Heart left ventricle (tissue), 16 donors: Measurements from ENCODE around the gene RNU5D-1. TPM values are rescaled to one million over a fixed set of nuclear protein-coding genes. Genes with fewer than 3 reads are reported as not detected.

Experiments used
- ATAC-seq, 4 donors: fragments of 200-7000 bp; cut with Tn5 transposase; one replicate each; pipeline ENCODE4 v1.9.1; 2020 to 2022; ENCODE audit warnings: moderate library complexity in 4 of 4, mild to moderate bottlenecking in 3 of 4, moderate number of reproducible peaks in 1 of 4
- DNase-seq, 5 donors: peaks; one replicate each; pipeline ENCODE4 v3.0.0-alpha.2; 2020
- H3K27ac ChIP-seq, 12 donors: fragments of 200-600 bp; sonication (generic) in 4 of 12; one replicate each; pipeline versions ENCODE4 v1.5.0 to v1.8.0; 2016 to 2022; ENCODE audit warnings: mild to moderate bottlenecking in 2 of 12
- H3K27me3 ChIP-seq, 9 donors: fragments of 200-600 bp; sonication (generic) in 2 of 9; one replicate each; pipeline versions ENCODE4 v1.5.1 to v1.8.0; 2016 to 2022; ENCODE audit warnings: mild to moderate bottlenecking in 3 of 9
- H3K36me3 ChIP-seq, 9 donors: fragments of 200-600 bp; sonication (generic) in 2 of 9; one replicate each; pipeline versions ENCODE4 v1.5.0 to v1.8.0; 2018 to 2022; ENCODE audit warnings: mild to moderate bottlenecking in 2 of 9
- H3K4me1 ChIP-seq, 12 donors: fragments of 200-600 bp; sonication (generic) in 4 of 12; one replicate each; pipeline versions ENCODE4 v1.5.0 to v1.8.0; 2016 to 2022; ENCODE audit warnings: mild to moderate bottlenecking in 3 of 12
- H3K4me3 ChIP-seq, 12 donors: fragments of 200-600 bp; sonication (generic) in 4 of 12; one replicate each; pipeline versions ENCODE4 v1.5.0 to v1.8.0; 2017 to 2022; ENCODE audit warnings: mild to moderate bottlenecking in 9 of 12, moderate library complexity in 4 of 12
- H3K9me3 ChIP-seq, 12 donors: fragments of 200-600 bp; sonication (generic) in 4 of 12; one replicate each; pipeline versions ENCODE4 v1.5.0 to v1.8.0; 2016 to 2022; ENCODE audit warnings: mild to moderate bottlenecking in 1 of 12
- CTCF ChIP-seq, 12 donors: fragments of 200-600 bp; sonication (generic) in 4 of 12; IDR thresholded peaks; one replicate each; pipeline versions ENCODE4 v1.5.0 to v1.8.0; 2018 to 2022; ENCODE audit warnings: antibody characterized with exemption in 12 of 12, mild to moderate bottlenecking in 5 of 12
- POLR2A ChIP-seq, 2 donors: fragments of 450-650 bp; IDR thresholded peaks; one replicate each; pipeline ENCODE4 v1.6.1; 2017; ENCODE audit warnings: antibody characterized with exemption in 2 of 2, mild to moderate bottlenecking in 2 of 2, moderate library complexity in 2 of 2
- WGBS, 4 donors: extraction: QIAGEN DNeasy Blood & Tissue Kit in 2 of 4; methylation state at CpG; one replicate each; pipeline versions ENCODE4 v1.1.5 to v1.1.7; 2013 to 2018; 5-methylcytosine and 5-hydroxymethylcytosine counted together
- intact Hi-C, 10 donors: fragments of 100-400 bp; cut with DNase I; formaldehyde crosslinking; loops; one replicate each; pipeline versions ENCODE4 v1.11.1 to v1.14.2; 2022
- polyA plus RNA-seq, 2 donors: library from polyadenylated mRNA; stranded (reverse); fragments of 200-250 nt; gene quantifications; one replicate each; pipeline ENCODE4 v1.2.3, GENCODE V29; 2013
- total RNA-seq, 9 donors: library from RNA; depleted of rRNA in 2 of 9; stranded (reverse); fragments of >200 nt in 2 of 9; fragmentation: NEBNext Ultra II Directional in 3 of 9; extraction: Animal tissue kit (Norgen Biotek cat#: 25700) in 3 of 9; gene quantifications; one replicate each; pipeline versions ENCODE4 v1.1.0 to v1.2.4, GENCODE V29; 2016 to 2023
- donor health status: ischemic (EF 13 %, LVEDD 7.1; RV severe dilation, severe dysfunction).
- donor health status: healthy with polysubstance abuse.
- donor health status: DM: no; HTN: yes; CAD: no.
- donor health status: DM: no; HTN: no; CAD: no.
- donor health status: ischemic (EF 25% LVEDD 6.9; RV normal size, moderate dysfunction).
- donor health status: ischemic (EF 25% LVEDD 5.7; RV mildly dilated, moderate dysfunction).
- donor health status: healthy.
- donor health status: DM: yes; HTN: yes; CAD: no.
- donor health status: ischemic (EF 35%, LVEDD 5.7; RV mildly dilated, moderate dysfunction).
- donor health status: nonischemic (EF 11% LVEDD 7.7; RV severe dilation, severe dysfunction).
- donor health status: DM: yes; HTN: yes; CAD: no.
- donor health status: PGD.
- donor health status: ischemic (EF 29% LVEDD 5.4; RV normal size, mild dysfunction).
- donor health status: nonischemic (EF 23%, LVEDD 6.1; RV moderate dilation, normal function).

The RNU5D-1 gene
- total and polyA plus RNA-seq, 11 donors, result not detected

- intact Hi-C loops, result no loop called here
- DNase-seq, result peak in 1 of 5 donors; percentile 63
- Histone ChIP-seq H3K4me1 (peaks cover 0 to 44% (median 0%) of the 10 kb centered on the region in 12 donors), H3K9me3 (no peaks in the 10 kb centered on the region), H3K36me3 (no peaks in the 10 kb centered on the region), H3K4me3 (peak overlapping the region in 1 of 12 donors; percentile 35), H3K27ac (peak overlapping the region in 1 of 12 donors; percentile 51), H3K27me3 (peaks cover 0 to 20% (median 0%) of the 10 kb centered on the region in 9 donors)
- no peak for ATAC-seq
- no peak for TF ChIP-seq CTCF (IDR thresholded peaks at IDR 0.05)
- no peak for TF ChIP-seq POLR2A (IDR thresholded peaks at IDR 0.05)
- 62 to 83% (median 72%) methylated on average over 24 to 64 of the region's 64 CpGs for WGBS, 4 donors
These were observed 6.5 kb downstream of the RNU5D-1 start for GRCh38 chr1:44724296-44724954.

DNA sequence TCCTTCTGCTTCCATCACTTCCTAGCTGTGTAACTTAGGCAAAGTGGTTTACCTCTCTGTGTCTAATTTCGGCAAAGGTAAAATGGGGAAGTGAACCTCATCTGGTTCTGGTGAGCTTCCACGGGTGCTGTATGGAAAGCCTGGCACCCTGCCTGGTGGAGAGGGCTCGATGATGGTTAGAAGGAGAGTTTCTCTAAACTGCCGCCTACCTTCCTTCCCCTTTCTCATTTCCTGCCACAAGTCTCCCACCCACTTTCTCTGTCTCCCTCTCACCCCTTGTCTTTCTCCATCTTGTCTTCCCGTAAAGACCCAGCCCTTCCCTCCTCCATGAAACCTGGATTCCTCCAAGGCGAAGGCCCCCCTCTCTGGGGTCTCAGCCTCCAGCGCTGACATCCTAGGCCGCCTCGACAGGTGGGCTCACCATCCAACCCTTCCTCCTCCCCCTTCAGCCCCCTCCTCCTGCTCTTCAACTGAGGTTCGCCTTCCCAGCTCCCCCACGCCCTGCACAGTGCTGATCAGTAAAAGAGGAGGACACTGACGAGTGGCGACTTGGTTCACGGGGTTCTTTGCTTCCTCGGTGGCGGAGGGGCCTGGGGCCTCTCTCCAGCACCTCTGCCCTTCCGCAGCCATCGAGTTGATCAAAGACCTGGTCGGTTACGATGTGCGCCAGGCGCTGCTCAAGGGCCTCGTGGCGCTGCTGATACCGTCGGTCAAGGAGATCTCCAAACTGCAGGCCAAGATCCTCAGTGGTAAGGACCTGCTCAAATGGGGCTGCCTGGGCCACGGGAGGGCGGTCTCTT is 7.3 kb downstream of the RNU5D-1 start:
- WGBS, 4 donors, result 75 to 77% (median 77%) methylated on average over 20 to 28 of the region's 28 CpGs
- Histone ChIP-seq H3K4me3 (peak overlapping the region in 1 of 12 donors; percentile 35), H3K36me3 (no peaks in the 10 kb centered on the region), H3K4me1 (peaks cover 0 to 38% (median 0%) of the 10 kb centered on the region in 12 donors), H3K27ac (peak overlapping the region in 1 of 12 donors; percentile 51), H3K9me3 (no peaks in the 10 kb centered on the region), H3K27me3 (peaks cover 0 to 20% (median 0%) of the 10 kb centered on the region in 9 donors)
- no peak for TF ChIP-seq POLR2A (IDR thresholded peaks at IDR 0.05)
- no peak for TF ChIP-seq CTCF (IDR thresholded peaks at IDR 0.05)
- intact Hi-C loops, result no loop called here
- ATAC-seq, result peak in 1 of 4 donors; percentile 25
- peak in 1 of 5 donors; percentile 39 for DNase-seq

DNA sequence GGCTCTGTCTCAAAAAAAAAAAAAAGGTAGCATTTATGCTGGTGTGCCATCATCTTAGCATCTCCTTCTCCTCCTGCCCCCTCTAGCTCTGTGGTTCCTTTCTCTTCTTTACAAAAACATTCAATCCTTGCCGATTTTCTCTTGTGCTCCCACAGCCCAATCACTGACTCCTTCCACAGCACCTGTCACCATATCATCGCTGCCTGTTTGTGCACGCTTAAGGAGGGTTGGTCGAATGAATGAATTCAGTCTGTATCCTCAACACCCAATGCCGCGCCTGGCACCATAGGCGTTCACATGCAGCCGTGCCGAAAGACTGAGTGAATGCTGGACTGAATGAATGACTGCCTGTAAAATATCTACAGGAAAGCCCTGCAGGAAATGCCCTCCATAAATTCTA is 7.9 kb downstream of the RNU5D-1 start:
- intact Hi-C loops, result no loop called here
- 81 to 92% (median 87%) methylated on average over 9 of the region's 9 CpGs for WGBS, 4 donors
- ATAC-seq, result no peak

More for the DNA sequence above, 7.9 kb downstream of the RNU5D-1 start:
- peak overlapping the region in 1 of 12 donors; percentile 51 for H3K27ac ChIP-seq
- peaks cover 0 to 40% (median 0%) of the 10 kb centered on the region in 12 donors for H3K4me1 ChIP-seq
- no peak for DNase-seq
- TF ChIP-seq CTCF (IDR thresholded peaks at IDR 0.05) (no peak), POLR2A (IDR thresholded peaks at IDR 0.05) (no peak)
- no peaks in the 10 kb centered on the region for H3K36me3 ChIP-seq
- H3K9me3 ChIP-seq, result no peaks in the 10 kb centered on the region
- H3K27me3 ChIP-seq, result peaks cover 0 to 20% (median 0%) of the 10 kb centered on the region in 9 donors
- peak overlapping the region in 1 of 12 donors; percentile 35 for H3K4me3 ChIP-seq
